CD14-positive monocyte (primary cell): Measurements from ENCODE around the gene LDLR. TPM values are rescaled to one million over a fixed set of nuclear protein-coding genes. Genes with fewer than 3 reads are reported as not detected.

Source experiments
- DNase-seq, 3 donors: peaks; one replicate each; pipeline ENCODE4 v3.0.0-alpha.2; 2011 to 2022
- H2AFZ ChIP-seq: 2 replicates; pipeline ENCODE4 v1.6.0; 2012; ENCODE audit warnings: mild to moderate bottlenecking, low read depth, low read length, inconsistent platforms; ENCODE audit not compliant: insufficient read depth, poor library complexity, severe bottlenecking
- H3K27ac ChIP-seq, 2 donors: 1 replicate in 1 of 2; 2 replicates in 1 of 2; pipeline ENCODE4 v1.5.1; 2012 to 2013; ENCODE audit warnings: low read length in 2 of 2, control low read depth in 1 of 2, inconsistent platforms in 1 of 2, low read depth in 1 of 2, mild to moderate bottlenecking in 1 of 2
- H3K27me3 ChIP-seq, 2 donors: one replicate each; pipeline versions ENCODE4 v1.6.0 to v1.6.1; 2011 to 2013; ENCODE audit warnings: low read length in 2 of 2; ENCODE audit not compliant: control insufficient read depth in 2 of 2, insufficient read depth in 2 of 2
- H3K36me3 ChIP-seq, 2 donors: replicated peaks in 1 of 2; 1 replicate in 1 of 2; 2 replicates in 1 of 2; pipeline versions ENCODE4 v1.5.1 to v1.6.1; 2012 to 2013; ENCODE audit warnings: low read length in 2 of 2, control low read depth in 1 of 2, inconsistent platforms in 1 of 2, mild to moderate bottlenecking in 1 of 2; ENCODE audit not compliant: insufficient read depth in 2 of 2, control insufficient read depth in 1 of 2
- H3K4me1 ChIP-seq, 2 donors: 1 replicate in 1 of 2; 2 replicates in 1 of 2; pipeline versions ENCODE4 v1.5.1 to v1.6.1; 2012 to 2013; ENCODE audit warnings: low read length in 2 of 2, control low read depth in 1 of 2, inconsistent platforms in 1 of 2, mild to moderate bottlenecking in 1 of 2, moderate library complexity in 1 of 2; ENCODE audit not compliant: insufficient read depth in 2 of 2, control insufficient read depth in 1 of 2
- H3K4me2 ChIP-seq: replicated peaks from 2 replicates; pipeline ENCODE3; 2012; ENCODE audit warnings: low read length, moderate library complexity, mild to moderate bottlenecking; ENCODE audit not compliant: poor library complexity, severe bottlenecking; ENCODE audit errors: extremely low read depth
- H3K4me3 ChIP-seq, 3 experiments: fragments of 200-600 bp in 1 of 3; sonication (generic) in 1 of 3; replicated peaks in 1 of 3; 1 replicate in 2 of 3; 2 replicates in 1 of 3; pipeline ENCODE4 v1.5.1; 2011 to 2013; ENCODE audit warnings: low read length in 3 of 3, mild to moderate bottlenecking in 3 of 3, control low read depth in 2 of 3, low read depth in 2 of 3, inconsistent platforms in 1 of 3, moderate library complexity in 1 of 3
- H3K79me2 ChIP-seq: 2 replicates; pipeline ENCODE4 v1.6.0; 2012; ENCODE audit warnings: mild to moderate bottlenecking, control low read depth, inconsistent platforms, low read length, moderate library complexity; ENCODE audit not compliant: insufficient read depth
- H3K9ac ChIP-seq: 2 replicates; pipeline ENCODE4 v1.6.0; 2017; ENCODE audit warnings: low read length, mild to moderate bottlenecking; ENCODE audit not compliant: insufficient read depth, poor library complexity, severe bottlenecking
- H3K9me3 ChIP-seq, 2 donors: replicated peaks in 1 of 2; 1 replicate in 1 of 2; 2 replicates in 1 of 2; pipeline versions ENCODE4 v1.5.1 to v1.6.1; 2012 to 2013; ENCODE audit warnings: low read length in 2 of 2, control low read depth in 1 of 2; ENCODE audit not compliant: control insufficient read depth in 1 of 2, insufficient read depth in 1 of 2
- H4K20me1 ChIP-seq: 2 replicates; pipeline ENCODE4 v1.6.0; 2012; ENCODE audit warnings: mild to moderate bottlenecking, low read length, control low read depth, moderate library complexity; ENCODE audit not compliant: insufficient read depth
- H3K27ac Mint-ChIP-seq, 7 donors: one replicate each; pipeline ENCODE4 v1.8.0; 2020; ENCODE audit warnings: mild to moderate bottlenecking in 7 of 7, mixed read lengths in 7 of 7, moderate library complexity in 6 of 7, inconsistent platforms in 2 of 7
- H3K27me3 Mint-ChIP-seq, 3 donors: one replicate each; pipeline ENCODE4 v1.8.0; 2021 to 2022; ENCODE audit warnings: low read depth in 3 of 3, mild to moderate bottlenecking in 3 of 3, mixed read lengths in 3 of 3, moderate library complexity in 3 of 3, inconsistent platforms in 1 of 3
- H3K36me3 Mint-ChIP-seq, 2 donors: one replicate each; pipeline ENCODE4 v1.8.0; 2020; ENCODE audit warnings: mixed read lengths in 2 of 2, inconsistent platforms in 1 of 2, mild to moderate bottlenecking in 1 of 2
- H3K4me1 Mint-ChIP-seq: one replicate; pipeline ENCODE4 v1.8.0; 2020; ENCODE audit warnings: mild to moderate bottlenecking, mixed read lengths
- H3K4me3 Mint-ChIP-seq, 2 donors: one replicate each; pipeline ENCODE4 v1.8.0; 2020; ENCODE audit warnings: mild to moderate bottlenecking in 2 of 2, mixed read lengths in 2 of 2, moderate library complexity in 1 of 2
- H3K9me3 Mint-ChIP-seq, 7 donors: one replicate each; pipeline ENCODE4 v1.8.0; 2020 to 2022; ENCODE audit warnings: mixed read lengths in 7 of 7, mild to moderate bottlenecking in 6 of 7, moderate library complexity in 6 of 7, inconsistent platforms in 2 of 7
- CTCF ChIP-seq: fragments of 200-600 bp; IDR thresholded peaks from one replicate; pipeline ENCODE4 v1.8.0; 2022; ENCODE audit warnings: antibody characterized with exemption, mild to moderate bottlenecking
- WGBS: methylation state at CpG from one replicate; pipeline ENCODE4 v1.1.5; 2013; ENCODE audit warnings: missing lambda C conversion rate; ENCODE audit not compliant: insufficient coverage; 5-methylcytosine and 5-hydroxymethylcytosine counted together
- intact Hi-C, 2 donors: fragments of 100-400 bp; cut with micrococcal nuclease; formaldehyde crosslinking; loops; one replicate each; pipeline versions ENCODE4 v1.15.0 to v1.15.1; 2023
- polyA plus RNA-seq, 3 donors: library from polyadenylated mRNA; depleted of rRNA in 1 of 3; unstranded in 2 of 3; stranded (reverse) in 1 of 3; fragments of 300-500 nt in 2 of 3; fragments of >200 nt in 1 of 3; fragmentation: Illumina TruSeq in 2 of 3; gene quantifications; 1 replicate in 2 of 3; 2 replicates in 1 of 3; pipeline ENCODE4 v1.2.3, GENCODE V29; 2012 to 2021

Gene LDLR
- polyA plus RNA-seq, 3 donors: 14.3 to 21.2 (median 19.8) TPM

DNA sequence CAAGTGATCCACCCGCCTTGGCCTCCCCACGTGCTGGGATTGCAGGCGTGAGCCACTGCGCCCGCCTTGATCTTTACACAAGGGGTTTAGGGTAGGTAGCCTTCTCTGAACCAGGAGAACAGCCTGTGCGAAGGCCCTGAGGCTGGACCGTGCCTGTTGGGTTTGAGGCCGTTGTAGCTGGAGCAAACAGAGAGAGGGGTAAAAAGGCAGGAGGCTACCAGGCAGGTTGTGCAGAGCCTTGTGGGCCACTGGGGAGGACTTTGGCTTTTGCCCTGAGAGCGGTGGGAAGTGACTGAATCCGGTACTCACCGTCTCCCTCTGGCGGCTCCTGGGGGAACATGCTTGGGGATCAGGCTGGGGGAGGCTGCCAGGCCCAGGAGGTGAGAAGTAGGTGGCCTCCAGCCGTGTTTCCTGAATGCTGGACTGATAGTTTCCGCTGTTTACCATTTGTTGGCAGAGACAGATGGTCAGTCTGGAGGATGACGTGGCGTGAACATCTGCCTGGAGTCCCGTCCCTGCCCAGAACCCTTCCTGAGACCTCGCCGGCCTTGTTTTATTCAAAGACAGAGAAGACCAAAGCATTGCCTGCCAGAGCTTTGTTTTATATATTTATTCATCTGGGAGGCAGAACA lies 41.7 kb downstream of the LDLR start:
- 55% methylated on average over 17 of the region's 19 CpGs for WGBS
- Mint-ChIP-seq H3K27me3 (peaks cover 0 to 1% (median 0%) of the 10 kb centered on the region in 3 donors), H3K27ac (peak overlapping the region in 3 of 7 donors; percentile 10 to 85 (median 46)), H3K4me3 (no peak overlapping the region), H3K36me3 (peaks cover 39 to 82% of the 10 kb centered on the region in 2 donors), H3K9me3 (peaks cover 0 to 2% (median 0%) of the 10 kb centered on the region in 7 donors), H3K4me1 (peaks cover 3% of the 10 kb centered on the region)
- TF ChIP-seq CTCF: peak; percentile 90
- Histone ChIP-seq H3K79me2 (no peaks in the 10 kb centered on the region), H3K27ac (no peak overlapping the region), H3K27me3 (no peaks in the 10 kb centered on the region), H3K36me3 (peaks cover 38 to 67% of the 10 kb centered on the region in 2 donors), H2AFZ (no peak overlapping the region), H3K4me1 (no peaks in the 10 kb centered on the region), H3K9ac (no peak overlapping the region), H4K20me1 (no peaks in the 10 kb centered on the region), H3K4me3 (no peak overlapping the region), H3K4me2 (no peak overlapping the region), H3K9me3 (no peaks in the 10 kb centered on the region)
- DNase-seq: peak; percentile 60 to 71 (median 66)
- intact Hi-C loops: loop anchor here in 1 of 2 donors (2.0 to 10.0 kb wide), 3 partner anchors 56 to 196 kb away; no protein-coding TSS in a partner anchor

DNA sequence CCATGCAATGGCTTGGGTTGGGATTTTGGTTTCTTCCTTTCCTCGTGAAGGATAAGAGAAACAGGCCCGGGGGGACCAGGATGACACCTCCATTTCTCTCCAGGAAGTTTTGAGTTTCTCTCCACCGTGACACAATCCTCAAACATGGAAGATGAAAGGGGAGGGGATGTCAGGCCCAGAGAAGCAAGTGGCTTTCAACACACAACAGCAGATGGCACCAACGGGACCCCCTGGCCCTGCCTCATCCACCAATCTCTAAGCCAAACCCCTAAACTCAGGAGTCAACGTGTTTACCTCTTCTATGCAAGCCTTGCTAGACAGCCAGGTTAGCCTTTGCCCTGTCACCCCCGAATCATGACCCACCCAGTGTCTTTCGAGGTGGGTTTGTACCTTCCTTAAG lies 42.2 kb downstream of the LDLR start:
- H4K20me1 ChIP-seq: no peaks in the 10 kb centered on the region
- no peak for TF ChIP-seq CTCF
- peak overlapping the region in 2 of 7 donors; percentile 10 to 45 for H3K27ac Mint-ChIP-seq
- DNase-seq: no peak
- H3K27ac ChIP-seq: no peak overlapping the region
- H3K27me3 Mint-ChIP-seq: peaks cover 0 to 1% (median 1%) of the 10 kb centered on the region in 3 donors
- H3K79me2 ChIP-seq: no peaks in the 10 kb centered on the region
- H3K9me3 ChIP-seq: no peaks in the 10 kb centered on the region
- peaks cover 0 to 2% of the 10 kb centered on the region in 2 donors for H3K4me1 ChIP-seq
- intact Hi-C loops: loop anchor here in 1 of 2 donors (2.0 to 10.0 kb wide), 3 partner anchors 57 to 197 kb away; no protein-coding TSS in a partner anchor
- H3K9me3 Mint-ChIP-seq: peaks cover 0 to 2% (median 0%) of the 10 kb centered on the region in 7 donors
- H3K4me2 ChIP-seq: no peak overlapping the region
- peaks cover 6% of the 10 kb centered on the region for H3K4me1 Mint-ChIP-seq
- no peak overlapping the region for H2AFZ ChIP-seq
- H3K4me3 ChIP-seq: no peak overlapping the region
- 80% methylated on average over 4 of the region's 7 CpGs for WGBS
- H3K4me3 Mint-ChIP-seq: no peak overlapping the region
- no peaks in the 10 kb centered on the region for H3K27me3 ChIP-seq
- peaks cover 38 to 63% of the 10 kb centered on the region in 2 donors for H3K36me3 ChIP-seq
- peaks cover 39 to 77% of the 10 kb centered on the region in 2 donors for H3K36me3 Mint-ChIP-seq
- no peak overlapping the region for H3K9ac ChIP-seq
